GM21528 (cell line): ENCODE measurements around the gene FILIP1L.

Experiments used
- ATAC-seq: cut with Tn5 transposase; IDR thresholded peaks from one replicate; pipeline ENCODE4 v1.9.1; 2021; ENCODE audit warnings: mild to moderate bottlenecking, moderate library complexity; ENCODE audit not compliant: unreplicated experiment, low FRiP score

Gene FILIP1L

DNA sequence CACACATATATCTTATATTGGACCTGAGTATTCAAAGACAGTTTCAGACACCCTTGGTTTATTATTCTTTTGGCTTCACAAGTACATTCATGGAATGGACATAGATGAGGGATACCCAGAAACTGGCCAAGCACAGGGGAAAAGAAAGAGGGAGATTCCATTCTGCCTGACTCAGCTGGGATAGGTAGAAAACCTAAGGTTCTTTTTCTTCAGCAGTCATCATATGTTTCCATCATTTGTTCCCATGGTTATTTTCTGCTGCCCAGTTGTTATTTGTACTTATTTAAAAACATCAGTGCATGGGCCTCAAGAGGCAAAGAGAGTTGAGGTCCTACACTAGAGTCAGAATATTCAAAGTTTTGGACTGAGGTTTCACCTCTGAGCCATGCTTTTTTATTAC lies 91.8 kb downstream of the FILIP1L start:
- ATAC-seq = no peak

DNA sequence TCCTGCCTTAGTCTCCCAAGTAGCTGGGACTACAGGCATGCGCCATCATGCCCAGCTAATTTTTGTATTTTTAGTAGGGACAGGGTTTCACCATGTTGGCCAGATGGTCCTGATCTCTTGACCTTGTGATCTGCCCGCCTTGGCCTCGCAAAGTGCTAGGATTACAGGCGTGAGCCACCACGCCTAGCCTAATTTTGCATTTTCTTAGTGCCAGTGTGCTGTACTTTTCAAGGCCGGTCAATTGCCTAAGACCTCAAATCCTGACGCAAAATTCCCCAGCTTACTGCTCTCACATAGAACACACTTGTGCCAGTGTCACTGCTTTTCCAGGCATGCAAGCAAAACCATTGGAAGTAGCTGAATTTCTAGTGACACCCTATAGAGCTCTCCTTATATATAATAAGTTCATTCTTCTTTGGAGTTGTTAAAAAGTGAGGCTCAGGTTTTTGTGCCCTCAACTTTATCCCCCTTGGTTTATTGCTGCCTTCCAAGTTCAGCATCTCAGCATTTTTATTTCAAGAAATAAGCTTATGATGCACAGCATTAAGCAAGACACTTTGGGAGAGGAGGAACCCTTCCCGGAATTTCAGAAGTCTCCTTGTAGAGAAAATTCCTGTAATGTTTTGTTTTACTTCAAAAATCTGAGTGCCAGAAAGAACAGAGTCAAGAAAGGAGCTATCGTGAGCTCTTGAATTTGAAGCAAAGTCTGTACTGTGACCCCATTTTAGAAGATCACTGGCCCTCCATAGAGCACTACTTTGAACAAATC lies 93.2 kb downstream of the FILIP1L start:
- ATAC-seq = no peak

- ATAC-seq = no peak
Observed at GRCh38 chr3:100019719-100020118, 94.6 kb downstream of the FILIP1L start.

DNA sequence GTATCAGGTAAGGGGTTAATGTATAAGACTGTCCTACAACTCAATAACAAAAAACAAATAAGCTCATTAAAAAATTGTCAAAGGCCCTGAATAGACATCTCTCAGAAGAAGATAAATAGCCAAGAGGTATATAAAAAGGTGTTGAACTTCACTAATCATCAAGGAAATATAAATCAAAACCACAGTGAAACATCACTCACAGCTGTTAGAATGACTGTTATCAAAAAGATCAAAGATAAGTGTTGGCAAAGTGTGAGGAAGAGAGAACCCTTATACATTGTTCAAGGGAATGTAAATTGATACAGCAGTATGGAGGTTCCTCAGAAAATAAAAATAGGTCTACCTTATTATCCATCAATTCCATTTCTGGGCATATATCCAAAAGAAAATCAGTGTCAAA lies 95.5 kb downstream of the FILIP1L start:
- no peak for ATAC-seq

- no peak for ATAC-seq
Observed at GRCh38 chr3:100010087-100010417, 104.2 kb downstream of the FILIP1L start.

DNA sequence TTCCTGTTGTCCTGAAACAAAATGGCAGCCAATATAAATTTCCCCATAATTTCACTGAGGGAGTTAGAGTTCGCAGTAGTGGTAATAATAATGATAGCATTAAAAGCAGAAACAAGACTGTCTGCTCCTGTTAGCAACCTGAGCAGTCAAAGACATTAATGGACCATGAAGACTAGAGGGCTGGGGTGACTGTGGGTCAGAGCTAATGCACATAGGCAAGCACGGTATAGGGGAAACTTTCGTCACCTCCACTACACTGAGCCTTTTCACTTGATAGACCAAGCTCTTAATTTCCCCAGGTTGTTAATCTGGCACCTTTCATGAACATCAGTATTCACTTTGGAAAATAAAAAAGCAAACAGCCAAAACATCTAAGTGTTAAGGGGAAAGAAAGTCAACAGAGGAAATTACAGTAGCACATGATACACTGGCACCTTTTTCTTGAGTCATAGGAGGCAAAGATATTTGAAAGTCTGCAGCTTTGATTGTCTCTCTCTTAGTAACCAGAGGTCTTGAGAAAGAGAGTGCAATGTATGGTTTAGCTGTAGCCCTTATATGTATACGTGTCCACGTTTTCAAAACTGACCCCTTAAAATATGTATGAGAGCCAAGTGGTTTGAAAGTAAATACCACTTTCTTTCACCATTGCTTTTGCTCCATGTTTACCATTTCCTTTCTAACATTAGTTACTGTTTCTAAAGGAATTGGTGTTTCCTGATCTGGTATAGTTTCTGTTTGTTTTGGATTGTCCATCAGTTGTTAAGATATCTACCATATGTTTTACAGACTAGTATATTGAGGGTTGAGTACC lies 104.8 kb downstream of the FILIP1L start:
- no peak for ATAC-seq

DNA sequence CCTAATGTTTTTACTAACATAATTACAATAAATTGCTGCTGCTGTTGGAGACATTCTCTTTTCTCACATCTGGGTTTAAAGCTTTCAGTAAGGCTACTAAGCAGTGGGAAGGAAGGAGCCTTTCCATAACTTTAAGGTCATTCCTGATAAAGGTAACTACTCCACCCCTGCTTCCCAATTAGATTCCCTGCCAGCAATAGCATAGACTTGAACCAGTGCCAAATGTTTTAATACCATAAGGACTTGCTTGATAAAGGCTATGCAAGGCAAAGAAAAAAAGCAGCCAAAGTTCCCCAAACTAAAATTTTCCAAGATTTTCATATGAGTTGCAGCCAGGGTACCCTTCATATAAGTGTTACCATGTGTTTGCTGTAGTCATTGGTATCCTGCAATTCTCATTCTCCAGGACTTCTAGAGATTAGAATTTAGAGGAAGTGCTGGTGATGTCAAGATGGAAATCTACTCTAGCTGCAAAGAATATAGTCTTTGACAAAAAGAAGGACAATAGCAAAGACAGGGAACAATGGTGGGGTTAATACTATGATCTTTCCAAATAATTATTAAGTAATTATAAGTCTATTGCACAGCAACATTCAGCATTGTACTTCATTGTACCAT lies 106.1 kb downstream of the FILIP1L start:
- no peak for ATAC-seq

DNA sequence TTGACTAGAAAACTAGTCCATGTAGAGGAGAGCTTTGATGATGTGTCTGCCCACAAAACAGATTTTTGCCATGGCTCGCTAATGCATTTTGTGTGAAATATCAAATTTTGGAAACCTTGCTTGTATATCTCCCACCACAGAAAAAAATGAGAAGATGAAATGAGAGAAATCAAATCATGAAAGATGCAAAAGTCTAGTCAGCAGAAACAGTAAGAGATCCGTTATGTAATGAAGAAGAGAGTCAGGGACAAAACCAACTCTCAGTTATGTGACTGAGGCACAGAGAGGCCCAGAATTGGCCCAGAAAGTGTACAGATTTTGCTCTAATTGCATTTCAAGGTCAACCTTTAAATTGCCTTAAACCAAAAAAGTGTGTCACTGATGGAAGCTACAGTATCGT lies 107.0 kb downstream of the FILIP1L start:
- no peak for ATAC-seq

DNA sequence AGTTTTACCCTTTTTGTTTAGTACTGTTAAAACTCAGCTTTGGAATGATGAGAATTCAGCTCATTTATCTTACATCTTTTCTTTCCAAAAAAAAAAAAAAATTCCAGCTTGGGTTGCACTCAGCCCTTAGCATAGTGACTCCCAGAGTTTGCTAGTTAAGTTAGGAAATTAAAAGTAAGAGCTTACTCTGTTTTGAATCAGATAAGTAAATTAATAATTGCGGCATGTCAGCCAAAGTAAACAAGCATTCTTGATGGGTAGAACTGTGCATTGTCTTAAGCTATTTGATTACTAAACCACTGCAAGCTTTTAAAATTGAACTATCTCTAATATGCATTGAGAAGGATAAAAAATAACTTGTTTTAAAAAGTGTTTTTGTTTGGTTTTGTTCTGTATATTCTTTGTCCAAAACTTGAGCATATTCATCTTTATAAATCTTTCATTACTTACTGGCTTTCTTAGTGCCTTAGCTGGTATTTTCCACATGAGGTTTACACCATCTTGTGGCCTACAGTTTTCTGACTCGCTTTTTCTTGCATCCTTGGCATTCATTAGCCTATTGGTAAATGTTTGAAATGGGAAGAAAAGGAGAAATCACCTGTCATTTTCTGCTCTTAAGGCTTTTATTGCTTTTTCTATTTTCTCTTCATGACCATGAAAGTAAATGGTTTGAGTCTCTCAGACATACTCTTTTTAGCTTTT lies 107.6 kb downstream of the FILIP1L start:
- no peak for ATAC-seq

DNA sequence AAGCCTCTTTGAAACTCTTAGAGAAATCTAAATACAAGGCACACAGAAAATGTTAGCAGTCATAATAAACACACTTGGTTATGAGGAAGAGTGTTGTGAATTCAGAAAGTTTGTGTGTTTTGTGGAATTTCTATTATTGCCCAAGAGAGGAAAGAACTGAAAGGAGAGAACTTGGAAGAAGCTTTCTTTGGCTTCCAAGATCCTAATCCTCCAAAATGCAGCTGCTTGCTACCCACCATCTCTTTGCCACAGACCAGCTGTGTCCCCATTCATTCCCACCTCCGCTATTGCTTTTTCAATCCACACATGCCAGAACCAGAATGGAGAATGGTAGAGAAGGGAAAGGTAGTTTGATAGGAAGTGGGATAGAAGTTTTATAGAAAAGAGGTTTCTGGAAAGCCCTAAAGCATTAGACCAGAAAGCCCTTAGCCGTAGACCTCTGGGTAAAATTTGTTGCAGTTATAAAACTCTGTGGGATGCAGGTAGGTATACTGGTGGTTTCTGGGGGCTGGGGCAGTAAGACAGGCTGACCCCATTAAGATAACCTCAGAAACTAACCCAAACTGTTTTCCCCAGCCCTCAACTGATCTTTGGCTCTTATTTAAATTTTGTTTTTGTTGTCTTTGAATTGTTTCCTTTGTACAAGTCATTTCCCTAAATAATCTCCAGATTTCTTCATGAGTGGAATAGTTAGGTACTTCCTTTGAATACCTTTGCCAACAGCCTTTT lies 108.5 kb downstream of the FILIP1L start:
- ATAC-seq = no peak

- no peak for ATAC-seq
Observed at GRCh38 chr3:100004931-100005330, 109.4 kb downstream of the FILIP1L start.

- ATAC-seq = no peak
Observed at GRCh38 chr3:100003609-100004503, 110.4 kb downstream of the FILIP1L start.

GRCh38 chr3:100002599-100003350 lies 111.5 kb downstream of the FILIP1L start:
- no peak for ATAC-seq

DNA sequence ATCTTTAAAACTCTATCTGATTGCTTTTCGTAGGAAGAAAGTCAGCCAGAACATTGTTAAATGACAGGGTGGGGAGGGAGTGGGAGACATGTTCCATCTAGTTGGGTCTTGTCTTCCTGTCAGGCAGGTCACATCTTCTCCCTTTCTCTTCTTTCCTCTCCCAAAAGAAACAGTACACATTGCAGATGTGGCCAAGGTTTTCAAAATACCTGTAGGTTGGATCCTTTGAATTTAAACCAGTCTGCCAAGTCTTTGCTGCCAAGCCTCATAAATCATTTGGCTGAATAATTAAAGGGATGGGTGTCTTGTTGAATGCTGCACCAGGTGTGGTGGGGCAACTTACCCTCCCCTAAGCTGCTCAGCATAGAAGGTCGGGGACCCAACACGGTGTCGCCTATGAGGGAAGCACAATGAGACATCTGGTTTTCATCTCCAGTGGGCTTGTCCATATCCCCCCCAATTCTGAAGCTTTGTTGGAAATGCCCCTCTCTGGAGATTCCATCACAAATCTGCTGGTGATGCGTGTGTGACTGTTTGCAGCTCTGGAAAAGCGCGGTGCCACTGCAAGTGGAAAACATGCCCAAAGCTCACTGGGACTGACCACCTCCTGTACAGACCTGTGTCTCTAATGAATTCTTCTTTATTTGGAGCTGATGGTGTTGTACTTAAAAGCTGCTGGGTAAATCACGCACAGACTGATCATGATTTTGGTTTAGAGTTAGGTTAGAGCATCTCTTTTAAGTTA lies 112.6 kb downstream of the FILIP1L start:
- no peak for ATAC-seq

- no peak for ATAC-seq
Observed at GRCh38 chr3:100001083-100001482, 113.2 kb downstream of the FILIP1L start.

GRCh38 chr3:99999536-99999935 lies 114.8 kb downstream of the FILIP1L start:
- no peak for ATAC-seq

- no peak for ATAC-seq
Observed at GRCh38 chr3:99997293-99997692, 117.0 kb downstream of the FILIP1L start.

GRCh38 chr3:99990179-99990578 lies 124.1 kb downstream of the FILIP1L start:
- no peak for ATAC-seq
